GM12801 (cell line): ENCODE data around the gene OBSCN.

Experiments
- CTCF ChIP-seq: IDR thresholded peaks from one replicate; pipeline ENCODE4 v1.5.1; 2011; ENCODE audit warnings: control low read depth; ENCODE audit not compliant: insufficient read length; ENCODE audit errors: extremely low read depth

OBSCN gene

GRCh38 chr1:228175316-228176023 is 32.4 kb upstream of the OBSCN start:
- no peak for TF ChIP-seq CTCF

- TF ChIP-seq CTCF = no peak
Observed at GRCh38 chr1:228176024-228176395, 31.8 kb upstream of the OBSCN start.

GRCh38 chr1:228176461-228177182 is 31.2 kb upstream of the OBSCN start:
- TF ChIP-seq CTCF = no peak

- TF ChIP-seq CTCF = no peak
Observed at GRCh38 chr1:228177183-228177475, 30.7 kb upstream of the OBSCN start.

- TF ChIP-seq CTCF = no peak
Observed at GRCh38 chr1:228177721-228178710, 29.8 kb upstream of the OBSCN start.

GRCh38 chr1:228178737-228179684 is 28.8 kb upstream of the OBSCN start:
- TF ChIP-seq CTCF = no peak
